Amniotic epithelial cell (primary cell): ENCODE measurements around the gene MMEL1.
"Not testable (repeated sequence)": the region's sequence is repeated elsewhere in the genome, so short reads cannot be mapped to it uniquely, and the experiment has no call there.

Experiments used
- DNase-seq: peaks from one replicate; pipeline ENCODE4 v3.0.0-alpha.2; 2010; ENCODE audit warnings: low read depth

The MMEL1 gene

GRCh38 chr1:2590233-2591141 is 42.3 kb downstream of the MMEL1 start:
- DNase-seq: no peak

GRCh38 chr1:2589431-2590232 is 43.2 kb downstream of the MMEL1 start:
- no peak for DNase-seq

- DNase-seq: no peak
Observed at GRCh38 chr1:2588661-2589430, 44.0 kb downstream of the MMEL1 start.

- DNase-seq: no peak
Observed at GRCh38 chr1:2587860-2588571, 44.8 kb downstream of the MMEL1 start.

GRCh38 chr1:2587071-2587859 is 45.6 kb downstream of the MMEL1 start:
- DNase-seq: peak; percentile 9

GRCh38 chr1:2586154-2587070 is 46.4 kb downstream of the MMEL1 start, which contains the start of gene PRXL2B:
TSS of gene PRXL2B (plus strand) at chr1:2586777. CDS start at chr1:2586886, 109 bp downstream.
- DNase-seq: peak; percentile 98

- peak; percentile 66 for DNase-seq
Observed at GRCh38 chr1:2585318-2586092, 47.3 kb downstream of the MMEL1 start.

- no peak for DNase-seq
Observed at GRCh38 chr1:2584686-2585317, 48.0 kb downstream of the MMEL1 start.

- DNase-seq: peak; percentile 13
Observed at GRCh38 chr1:2583871-2584351, 48.9 kb downstream of the MMEL1 start.

- DNase-seq: no peak
Observed at GRCh38 chr1:2583331-2583791, 49.5 kb downstream of the MMEL1 start.

- peak; percentile 43 for DNase-seq
Observed at GRCh38 chr1:2582391-2582790, 50.4 kb downstream of the MMEL1 start.

- DNase-seq: no peak
Observed at GRCh38 chr1:2580691-2581090, 52.1 kb downstream of the MMEL1 start.

- no peak for DNase-seq
Observed at GRCh38 chr1:2578758-2579118, 54.1 kb downstream of the MMEL1 start.

GRCh38 chr1:2577565-2578075 is 55.2 kb downstream of the MMEL1 start:
- not testable (repeated sequence) for DNase-seq

- DNase-seq: no peak
Observed at GRCh38 chr1:2575801-2576663, 56.8 kb downstream of the MMEL1 start.

- DNase-seq: no peak
Observed at GRCh38 chr1:2574350-2574749, 58.5 kb downstream of the MMEL1 start.
